ENCODE measurements around the gene GSC2. TPM values are rescaled to one million over a fixed set of nuclear protein-coding genes. Genes with fewer than 3 reads are reported as not detected.

The GSC2 gene
- total RNA-seq, 1 donor from 2014 or later: not detected

GRCh38 chr22:19174106-19175025 lies 24.3 kb upstream of the GSC2 start:
- peaks cover 29% of the 10 kb centered on the region for H3K4me1 Mint-ChIP-seq (ENCODE audit: low read depth)
- H3K4me3 Mint-ChIP-seq (ENCODE audit: low read depth): peak overlapping the region; percentile 31
- peaks cover 2% of the 10 kb centered on the region for H3K36me3 Mint-ChIP-seq (ENCODE audit: insufficient read depth)

GRCh38 chr22:19173047-19174035 lies 23.2 kb upstream of the GSC2 start:
- peaks cover 24% of the 10 kb centered on the region for H3K27me3 Mint-ChIP-seq

More at GRCh38 chr22:19174106-19175025, 24.3 kb upstream of the GSC2 start:
- DNase-seq (ENCODE audit: low spot score, unreplicated experiment): no peak
- Mint-ChIP-seq H3K9me3 (ENCODE audit: low read depth) (no peaks in the 10 kb centered on the region), H3K27ac (no peak overlapping the region), H3K27me3 (peaks cover 14% of the 10 kb centered on the region)
- TF ChIP-seq CTCF (IDR thresholded peaks at IDR 0.05; ENCODE audit: unreplicated experiment): no peak

GRCh38 chr22:19172213-19173046 lies 22.3 kb upstream of the GSC2 start:
- no peak for TF ChIP-seq CTCF (IDR thresholded peaks at IDR 0.05; ENCODE audit: unreplicated experiment)
- H3K36me3 Mint-ChIP-seq (ENCODE audit: insufficient read depth): peaks cover 2% of the 10 kb centered on the region
- H3K9me3 Mint-ChIP-seq (ENCODE audit: low read depth): no peaks in the 10 kb centered on the region
- peaks cover 36% of the 10 kb centered on the region for H3K4me1 Mint-ChIP-seq (ENCODE audit: low read depth)
- H3K27me3 Mint-ChIP-seq: peaks cover 33% of the 10 kb centered on the region
- H3K4me3 Mint-ChIP-seq (ENCODE audit: low read depth): peak overlapping the region; percentile 92
- H3K27ac Mint-ChIP-seq: peak overlapping the region; percentile 96
- DNase-seq (ENCODE audit: low spot score, unreplicated experiment): no peak

More at GRCh38 chr22:19173047-19174035, 23.2 kb upstream of the GSC2 start:
- Mint-ChIP-seq H3K36me3 (ENCODE audit: insufficient read depth) (peaks cover 2% of the 10 kb centered on the region), H3K4me3 (ENCODE audit: low read depth) (peak overlapping the region; percentile 92), H3K4me1 (ENCODE audit: low read depth) (peaks cover 34% of the 10 kb centered on the region), H3K27ac (peak overlapping the region; percentile 45), H3K9me3 (ENCODE audit: low read depth) (no peaks in the 10 kb centered on the region)
- DNase-seq (ENCODE audit: low spot score, unreplicated experiment): no peak
- no peak for TF ChIP-seq CTCF (IDR thresholded peaks at IDR 0.05; ENCODE audit: unreplicated experiment)

- no peak overlapping the region for H3K27ac Mint-ChIP-seq
- H3K27me3 Mint-ChIP-seq: peaks cover 44% of the 10 kb centered on the region
- H3K9me3 Mint-ChIP-seq (ENCODE audit: low read depth): no peaks in the 10 kb centered on the region
- peak overlapping the region; percentile 92 for H3K4me3 Mint-ChIP-seq (ENCODE audit: low read depth)
- TF ChIP-seq CTCF (IDR thresholded peaks at IDR 0.05; ENCODE audit: unreplicated experiment): no peak
- H3K36me3 Mint-ChIP-seq (ENCODE audit: insufficient read depth): no peaks in the 10 kb centered on the region
- DNase-seq (ENCODE audit: low spot score, unreplicated experiment): no peak
- H3K4me1 Mint-ChIP-seq (ENCODE audit: low read depth): peaks cover 30% of the 10 kb centered on the region
Measured at GRCh38 chr22:19169947-19170318, 19.8 kb upstream of the GSC2 start.

Data from progenitor cell of endocrine pancreas (in vitro differentiated cells).